Measurements from ENCODE around the gene TPRX1.
"Not testable (repeated sequence)": the region's sequence is repeated elsewhere in the genome, so short reads cannot be mapped to it uniquely, and the experiment has no call there.

Gene TPRX1

DNA sequence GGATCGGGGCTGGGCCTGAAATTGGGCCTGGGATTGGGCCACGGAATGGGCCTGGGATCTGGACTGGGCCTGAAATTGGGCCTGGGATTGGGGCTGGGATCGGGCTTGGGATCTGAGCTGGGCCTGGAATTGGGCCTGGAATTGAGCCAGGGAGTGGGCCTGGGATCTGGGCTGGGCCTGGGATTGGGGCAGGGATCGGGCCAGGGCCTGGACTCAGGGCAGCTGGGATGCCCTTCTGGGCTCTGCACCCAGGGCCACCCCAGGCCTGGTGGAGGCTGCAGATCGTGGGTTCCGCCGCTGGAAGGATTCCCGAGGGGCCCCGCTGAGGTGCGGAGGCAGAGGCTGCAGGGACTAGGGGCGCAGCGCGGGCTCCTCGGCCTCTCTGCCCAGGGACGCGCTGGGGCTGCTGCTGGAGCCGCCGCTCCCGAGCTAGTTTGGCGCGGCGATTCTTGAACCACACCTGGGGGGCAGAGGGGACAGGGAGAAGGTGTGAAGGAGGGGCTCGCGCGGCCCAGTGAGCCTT is 1.8 kb downstream of the TPRX1 start:
- Histone ChIP-seq H3K9ac (no peak overlapping the region), H3K36me3 (no peaks in the 10 kb centered on the region), H3K9me3 (peaks cover 15% of the 10 kb centered on the region), H3K4me3 (no peak overlapping the region), H4K20me1 (no peaks in the 10 kb centered on the region), H3K27me3 (no peaks in the 10 kb centered on the region), H3K27ac (no peak overlapping the region), H3K4me1 (no peaks in the 10 kb centered on the region), H3K4me2 (no peak overlapping the region)
- TF ChIP-seq Cebpa-rat (IDR thresholded peaks at IDR 0.05): no peak

DNA sequence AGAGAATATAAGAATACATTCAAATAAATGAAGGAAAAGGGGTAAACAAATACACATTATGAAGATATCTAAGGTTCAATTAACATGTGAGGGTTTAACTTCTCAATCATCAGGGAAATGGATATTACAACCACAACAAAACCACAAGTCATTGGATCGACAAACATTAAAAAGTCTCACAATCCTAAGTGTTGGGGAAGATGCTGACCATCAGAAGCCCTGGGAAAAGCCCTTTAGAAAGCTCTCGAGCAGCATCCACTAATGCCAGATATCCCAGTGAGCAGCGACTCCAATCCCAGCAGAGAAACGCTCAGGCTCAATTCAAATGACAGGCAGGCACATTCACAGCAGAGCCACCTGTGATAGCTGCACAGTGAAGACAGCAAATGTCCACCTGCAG is 3.1 kb downstream of the TPRX1 start:
- Histone ChIP-seq H3K36me3 (no peaks in the 10 kb centered on the region), H3K9me3 (peaks cover 15% of the 10 kb centered on the region), H3K27ac (no peak overlapping the region), H4K20me1 (no peaks in the 10 kb centered on the region), H3K9ac (no peak overlapping the region), H3K4me2 (no peak overlapping the region), H3K27me3 (no peaks in the 10 kb centered on the region), H3K4me1 (no peaks in the 10 kb centered on the region), H3K4me3 (no peak overlapping the region)
- no peak for TF ChIP-seq Cebpa-rat (IDR thresholded peaks at IDR 0.05)

DNA sequence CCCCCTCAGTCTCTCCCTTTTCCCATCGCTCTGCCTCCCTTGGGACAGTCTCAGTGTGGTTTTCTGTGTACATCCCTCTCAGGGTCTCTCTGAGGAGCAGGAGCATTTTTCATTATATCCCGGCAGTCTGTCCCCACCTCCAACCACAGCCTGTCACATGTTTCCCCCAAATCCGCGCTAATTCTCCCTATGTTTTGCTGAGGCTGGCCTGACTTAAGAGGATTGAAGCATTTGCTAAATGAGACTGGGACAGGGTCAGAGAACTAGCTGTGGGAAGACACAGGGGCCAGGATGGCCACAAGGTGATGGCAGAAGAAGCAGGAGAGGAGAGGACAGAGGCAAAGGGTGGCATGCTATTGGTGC is 5.5 kb downstream of the TPRX1 start:
- H3K9me3 ChIP-seq: peaks cover 15% of the 10 kb centered on the region
- H4K20me1 ChIP-seq: no peaks in the 10 kb centered on the region
- H3K27me3 ChIP-seq: no peaks in the 10 kb centered on the region
- H3K27ac ChIP-seq: no peak overlapping the region
- no peak overlapping the region for H3K4me2 ChIP-seq
- TF ChIP-seq Cebpa-rat (IDR thresholded peaks at IDR 0.05): no peak
- H3K9ac ChIP-seq: no peak overlapping the region
- no peaks in the 10 kb centered on the region for H3K4me1 ChIP-seq
- H3K36me3 ChIP-seq: no peaks in the 10 kb centered on the region
- H3K4me3 ChIP-seq: no peak overlapping the region

GRCh38 chr19:47797996-47798903 is 6.1 kb downstream of the TPRX1 start:
- H3K27me3 ChIP-seq: no peaks in the 10 kb centered on the region
- TF ChIP-seq Cebpa-rat (IDR thresholded peaks at IDR 0.05): no peak
- H3K36me3 ChIP-seq: no peaks in the 10 kb centered on the region
- H3K27ac ChIP-seq: no peak overlapping the region
- no peaks in the 10 kb centered on the region for H3K4me1 ChIP-seq
- no peaks in the 10 kb centered on the region for H4K20me1 ChIP-seq
- H3K9ac ChIP-seq: no peak overlapping the region
- peaks cover 15% of the 10 kb centered on the region for H3K9me3 ChIP-seq
- no peak overlapping the region for H3K4me3 ChIP-seq
- no peak overlapping the region for H3K4me2 ChIP-seq

DNA sequence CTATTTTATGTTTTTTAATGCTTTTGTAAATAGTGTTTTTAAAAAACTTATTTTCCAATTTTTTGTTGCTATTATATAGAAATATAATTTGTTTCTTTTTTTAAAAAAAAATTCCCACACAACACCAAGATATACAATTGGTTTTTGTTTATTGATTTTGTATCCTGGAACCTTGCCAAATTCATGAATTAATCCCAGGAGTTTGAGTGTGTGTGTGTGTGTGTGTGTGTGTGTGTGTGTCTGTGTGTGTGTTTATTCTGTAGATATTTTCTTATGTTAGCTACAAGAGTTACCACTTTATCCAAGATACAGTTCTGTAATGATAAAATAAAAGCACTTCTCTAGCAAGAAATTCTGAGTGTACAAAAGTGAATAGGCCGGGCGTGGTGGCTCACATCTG is 7.6 kb downstream of the TPRX1 start:
- H3K4me3 ChIP-seq: no peak overlapping the region
- no peaks in the 10 kb centered on the region for H3K4me1 ChIP-seq
- TF ChIP-seq Cebpa-rat (IDR thresholded peaks at IDR 0.05): no peak
- peaks cover 17% of the 10 kb centered on the region for H3K9me3 ChIP-seq
- H4K20me1 ChIP-seq: no peaks in the 10 kb centered on the region
- no peak overlapping the region for H3K9ac ChIP-seq
- H3K27ac ChIP-seq: no peak overlapping the region
- no peak overlapping the region for H3K4me2 ChIP-seq
- no peaks in the 10 kb centered on the region for H3K36me3 ChIP-seq
- H3K27me3 ChIP-seq: no peaks in the 10 kb centered on the region

DNA sequence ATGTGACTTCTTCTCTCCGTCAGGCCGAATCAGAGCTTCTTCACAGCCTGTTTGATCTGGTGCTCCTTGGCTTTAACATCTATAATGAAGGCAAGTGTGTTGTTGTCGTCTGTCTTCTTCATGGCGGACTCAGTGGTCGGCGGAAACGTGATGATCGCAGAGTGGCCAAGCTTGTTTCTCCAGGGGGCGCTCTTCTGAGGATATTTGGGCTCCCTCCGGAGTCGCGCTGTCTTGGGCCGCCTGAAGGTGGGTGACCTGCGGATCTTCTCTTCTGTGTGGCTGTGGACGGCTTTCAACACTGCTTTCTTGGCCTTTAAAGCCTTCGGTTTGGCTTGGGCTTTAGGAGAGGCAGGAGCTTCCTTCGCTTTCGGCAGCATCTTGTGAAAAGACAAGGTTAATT is 9.8 kb downstream of the TPRX1 start:
- Histone ChIP-seq H3K9me3 (peaks cover 10% of the 10 kb centered on the region), H3K27ac (no peak overlapping the region), H4K20me1 (no peaks in the 10 kb centered on the region), H3K27me3 (no peaks in the 10 kb centered on the region), H3K4me3 (no peak overlapping the region), H3K4me1 (no peaks in the 10 kb centered on the region), H3K4me2 (no peak overlapping the region), H3K36me3 (no peaks in the 10 kb centered on the region), H3K9ac (no peak overlapping the region)
- TF ChIP-seq Cebpa-rat (IDR thresholded peaks at IDR 0.05): no peak

DNA sequence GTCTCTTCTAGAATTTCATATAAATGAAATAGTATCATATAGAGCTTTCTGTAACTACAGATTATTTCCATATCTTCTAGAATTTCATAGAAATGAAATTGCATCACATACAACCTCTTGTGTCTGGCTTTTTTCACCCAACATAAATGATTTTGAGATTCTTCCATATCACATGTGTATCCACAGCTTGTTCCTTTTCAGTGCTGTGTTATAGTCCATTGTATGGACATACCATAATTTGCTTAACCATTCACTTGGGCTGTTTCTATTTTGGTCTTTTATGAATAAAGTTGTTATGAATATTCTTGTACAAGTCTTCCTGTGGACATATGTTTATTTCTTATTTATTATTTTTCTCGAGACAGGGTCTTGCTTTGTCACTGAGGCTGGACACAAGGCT is 11.7 kb downstream of the TPRX1 start:
- no peak overlapping the region for H3K27ac ChIP-seq

GRCh38 chr19:47790398-47790814 is 13.9 kb downstream of the TPRX1 start:
- no peak for TF ChIP-seq Cebpa-rat (IDR thresholded peaks at IDR 0.05)
- H3K9ac ChIP-seq: no peak overlapping the region

More for the DNA sequence above, 11.7 kb downstream of the TPRX1 start:
- no peaks in the 10 kb centered on the region for H4K20me1 ChIP-seq
- H3K4me1 ChIP-seq: no peaks in the 10 kb centered on the region
- no peak for TF ChIP-seq Cebpa-rat (IDR thresholded peaks at IDR 0.05)
- peaks cover 10% of the 10 kb centered on the region for H3K9me3 ChIP-seq
- H3K9ac ChIP-seq: no peak overlapping the region
- no peak overlapping the region for H3K4me3 ChIP-seq
- H3K36me3 ChIP-seq: no peaks in the 10 kb centered on the region
- no peak overlapping the region for H3K4me2 ChIP-seq
- H3K27me3 ChIP-seq: no peaks in the 10 kb centered on the region

DNA sequence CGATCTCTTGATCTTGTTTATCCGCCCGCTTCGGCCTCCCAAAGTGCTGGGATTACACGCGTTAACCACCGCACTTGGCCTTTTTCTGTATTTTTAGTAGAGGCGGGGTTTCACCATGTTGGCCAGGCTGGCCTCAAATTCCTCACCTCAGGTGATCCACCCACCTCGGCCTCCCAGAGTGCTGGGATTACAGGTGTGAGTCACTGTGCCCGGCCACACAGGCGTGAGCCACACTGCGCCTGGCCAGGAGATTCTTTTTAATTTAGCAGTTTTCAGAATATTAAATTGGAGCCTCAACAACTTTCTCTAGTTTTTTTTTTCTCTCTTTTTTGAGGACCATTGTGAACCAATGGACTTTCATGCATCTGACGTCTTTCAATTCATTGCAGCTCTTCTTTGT is 14.5 kb downstream of the TPRX1 start:
- H3K9me3 ChIP-seq, H3K4me1 ChIP-seq, H3K27me3 ChIP-seq, H3K4me3 ChIP-seq, H3K27ac ChIP-seq, H3K9ac ChIP-seq, H3K4me2 ChIP-seq, H4K20me1 ChIP-seq: not testable (repeated sequence)
- H3K36me3 ChIP-seq: peaks cover 25% of the 10 kb centered on the region

More at GRCh38 chr19:47790398-47790814, 13.9 kb downstream of the TPRX1 start:
- Histone ChIP-seq H3K9me3 (peaks cover 10% of the 10 kb centered on the region), H3K27ac (no peak overlapping the region), H3K27me3 (no peaks in the 10 kb centered on the region), H3K4me1 (no peaks in the 10 kb centered on the region), H4K20me1 (no peaks in the 10 kb centered on the region), H3K36me3 (peaks cover 19% of the 10 kb centered on the region), H3K4me3 (no peak overlapping the region), H3K4me2 (no peak overlapping the region)

- not testable (repeated sequence) for H3K27ac ChIP-seq, H3K9me3 ChIP-seq, H3K27me3 ChIP-seq, H4K20me1 ChIP-seq, H3K4me1 ChIP-seq, H3K9ac ChIP-seq, H3K4me3 ChIP-seq, H3K4me2 ChIP-seq
- H3K36me3 ChIP-seq: peaks cover 50% of the 10 kb centered on the region
These were observed 17.0 kb downstream of the TPRX1 start for GRCh38 chr19:47787307-47787706.

Measured in BLaER1 (cell line).